ENCODE results near the gene LRP11.
"Not testable (repeated sequence)": the region's sequence is repeated elsewhere in the genome, so short reads cannot be mapped to it uniquely, and the experiment has no call there.

LRP11 gene

GRCh38 chr6:149863698-149864577, at the start of gene LRP11:
Gene LRP11, minus strand, starts transcription at chr6:149864359. Its CDS starts 339 bp downstream, at chr6:149864020.
- H3K4me3 ChIP-seq (ENCODE audit: low read depth, low read length), result peak within 1 kb of the TSS; percentile 65

- no peak overlapping the region for H3K4me3 ChIP-seq (ENCODE audit: low read depth, low read length)
Measured at GRCh38 chr6:149913540-149914240, 49.5 kb upstream of the LRP11 start.

GRCh38 chr6:149913085-149913484, 48.9 kb upstream of the LRP11 start:
- H3K4me3 ChIP-seq (ENCODE audit: low read depth, low read length), result no peak overlapping the region

DNA sequence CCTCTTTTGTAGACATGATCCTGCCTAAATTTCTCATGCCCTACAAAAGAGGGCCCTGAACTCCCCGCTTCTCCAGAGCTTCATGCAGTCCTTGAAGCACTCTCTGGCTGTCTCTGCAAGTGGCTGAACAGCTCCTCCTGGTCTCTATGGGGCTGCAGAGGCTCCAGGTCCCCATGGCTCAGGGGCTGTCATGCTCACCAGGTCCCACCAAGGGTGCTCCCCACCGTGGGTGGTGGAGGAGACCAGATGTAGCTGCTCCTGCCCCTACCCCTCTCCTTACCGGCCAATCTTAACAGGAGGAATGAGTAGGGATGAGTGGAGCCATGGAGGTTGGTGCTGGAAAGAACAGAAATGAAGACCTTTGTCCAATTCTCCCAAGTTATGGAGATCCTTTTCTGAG, 48.5 kb upstream of the LRP11 start:
- H3K4me3 ChIP-seq (ENCODE audit: low read depth, low read length), result not testable (repeated sequence)

GRCh38 chr6:149910721-149911151, 46.6 kb upstream of the LRP11 start:
- H3K4me3 ChIP-seq (ENCODE audit: low read depth, low read length), result no peak overlapping the region

GRCh38 chr6:149909701-149910470, 45.7 kb upstream of the LRP11 start:
- no peak overlapping the region for H3K4me3 ChIP-seq (ENCODE audit: low read depth, low read length)

DNA sequence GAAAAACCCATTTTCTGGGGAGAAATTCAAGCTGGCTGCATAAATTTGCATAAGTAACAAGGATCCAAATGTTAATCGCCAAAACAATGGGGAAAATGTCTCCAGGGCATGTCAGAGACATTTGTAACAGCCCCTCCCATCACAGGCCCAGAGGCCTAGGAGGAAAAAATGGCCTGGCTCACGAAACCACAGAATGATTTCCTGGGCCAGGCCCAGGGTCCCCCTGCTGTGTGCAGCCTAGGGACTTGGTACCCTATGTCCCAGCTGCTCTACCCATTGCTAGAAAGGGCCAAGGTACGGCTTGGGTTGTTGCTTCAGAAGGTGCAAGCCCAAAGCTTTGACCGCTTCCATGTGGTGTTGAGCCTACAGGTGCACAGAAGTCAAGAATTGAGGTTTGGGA, 44.3 kb upstream of the LRP11 start:
- not testable (repeated sequence) for H3K4me3 ChIP-seq (ENCODE audit: low read depth, low read length)

DNA sequence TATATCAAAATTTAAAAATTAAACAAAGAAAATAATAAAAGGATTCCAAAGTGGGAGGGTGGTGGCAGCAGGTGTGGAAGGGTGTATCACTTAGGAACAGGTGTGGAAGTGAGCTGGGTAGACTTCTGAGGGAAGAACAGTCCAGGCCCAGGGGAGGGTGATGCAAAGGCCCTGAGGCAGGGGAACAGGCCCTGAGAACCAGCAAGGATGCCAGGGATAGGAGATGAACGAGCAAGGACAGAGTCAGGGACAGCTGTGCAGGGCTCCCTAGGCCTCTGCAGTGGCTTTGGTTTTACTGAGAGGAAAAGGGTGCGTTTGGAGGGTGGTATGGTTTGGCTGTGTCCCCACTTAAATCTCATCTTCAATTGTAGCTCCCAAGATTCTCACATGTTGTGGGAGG, 43.2 kb upstream of the LRP11 start:
- H3K4me3 ChIP-seq (ENCODE audit: low read depth, low read length), result no peak overlapping the region

DNA sequence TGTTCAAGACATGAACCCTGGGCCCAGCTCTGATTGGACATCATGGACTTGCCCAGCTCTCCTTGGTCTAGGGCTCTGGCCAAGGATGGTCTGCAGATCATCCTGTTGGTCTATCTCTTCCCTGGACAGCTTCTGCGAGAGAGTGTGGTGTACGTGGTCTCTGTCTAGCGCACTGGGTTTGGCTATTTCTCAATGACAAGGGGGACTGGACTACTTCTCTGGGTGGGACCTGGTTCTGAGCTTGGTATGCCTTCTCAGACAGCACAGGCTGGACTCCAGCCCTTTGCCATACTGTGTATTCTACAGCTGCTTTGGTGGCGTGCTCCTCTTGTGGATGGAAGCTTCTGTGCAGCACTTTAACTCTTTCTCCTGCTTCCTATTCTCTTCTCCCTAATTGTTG, 42.2 kb upstream of the LRP11 start:
- no peak overlapping the region for H3K4me3 ChIP-seq (ENCODE audit: low read depth, low read length)

- no peak overlapping the region for H3K4me3 ChIP-seq (ENCODE audit: low read depth, low read length)
Measured at GRCh38 chr6:149905911-149906371, 41.8 kb upstream of the LRP11 start.

DNA sequence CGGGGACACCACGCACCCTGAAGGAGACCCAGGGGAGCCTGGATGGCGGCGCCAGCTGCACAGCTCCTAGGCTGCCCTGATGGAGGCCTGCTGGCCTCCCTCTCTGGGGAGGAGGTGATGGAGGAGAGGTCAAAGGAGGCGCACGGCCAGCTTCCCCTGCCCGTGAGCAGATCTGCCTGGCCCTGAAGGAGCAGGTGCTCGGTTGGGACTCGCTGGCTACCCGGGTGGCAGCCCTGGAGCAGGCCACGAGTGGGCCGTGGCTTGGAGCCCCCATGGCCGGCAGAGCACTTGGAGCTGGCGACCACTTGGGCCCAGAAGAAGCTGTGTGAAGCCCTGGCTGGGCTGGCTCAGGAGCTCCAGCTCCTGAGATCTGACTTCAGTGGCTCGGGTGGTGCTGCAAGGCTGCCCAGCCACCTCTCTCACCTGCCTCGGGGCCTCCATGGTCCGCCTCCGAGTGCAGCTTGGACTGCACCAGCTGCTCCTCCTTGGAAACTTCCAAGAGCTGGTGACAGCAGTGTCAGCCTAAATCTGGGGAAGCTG, 41.3 kb upstream of the LRP11 start:
- no peak overlapping the region for H3K4me3 ChIP-seq (ENCODE audit: low read depth, low read length)

DNA sequence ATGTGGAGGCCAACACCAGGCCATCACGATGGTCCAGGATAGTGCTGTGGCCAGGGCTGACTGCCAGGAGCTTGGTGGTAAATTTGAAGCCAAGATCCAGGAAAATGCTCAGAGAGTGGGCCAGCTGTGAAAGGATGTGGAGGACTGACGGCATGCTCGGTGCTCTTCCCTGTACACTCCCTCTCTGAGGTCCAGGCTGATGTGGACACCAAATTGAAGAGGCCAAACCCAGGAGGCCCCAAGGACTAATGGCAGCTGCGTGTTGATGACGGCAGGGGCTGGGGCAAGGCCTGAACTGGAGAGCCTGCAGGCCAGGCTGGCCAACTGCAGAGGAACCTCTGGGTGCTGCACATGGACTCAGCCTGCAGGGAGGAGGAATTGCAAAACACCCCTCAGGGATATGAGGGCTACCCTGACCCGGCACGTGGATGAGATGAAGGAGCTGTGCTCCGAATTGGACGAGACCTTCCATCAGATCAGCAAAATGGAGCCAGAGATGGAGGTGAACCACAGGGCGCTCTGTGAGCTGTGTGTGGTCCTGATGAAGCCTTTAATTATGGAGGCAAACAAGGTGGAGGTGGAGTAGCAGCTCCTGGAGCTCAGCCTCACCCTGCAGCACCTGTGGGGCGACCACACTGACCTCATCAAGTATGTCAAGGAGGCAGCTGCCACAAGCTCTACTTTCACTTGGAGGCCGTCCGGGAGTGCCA, 40.7 kb upstream of the LRP11 start:
- H3K4me3 ChIP-seq (ENCODE audit: low read depth, low read length), result no peak overlapping the region

DNA sequence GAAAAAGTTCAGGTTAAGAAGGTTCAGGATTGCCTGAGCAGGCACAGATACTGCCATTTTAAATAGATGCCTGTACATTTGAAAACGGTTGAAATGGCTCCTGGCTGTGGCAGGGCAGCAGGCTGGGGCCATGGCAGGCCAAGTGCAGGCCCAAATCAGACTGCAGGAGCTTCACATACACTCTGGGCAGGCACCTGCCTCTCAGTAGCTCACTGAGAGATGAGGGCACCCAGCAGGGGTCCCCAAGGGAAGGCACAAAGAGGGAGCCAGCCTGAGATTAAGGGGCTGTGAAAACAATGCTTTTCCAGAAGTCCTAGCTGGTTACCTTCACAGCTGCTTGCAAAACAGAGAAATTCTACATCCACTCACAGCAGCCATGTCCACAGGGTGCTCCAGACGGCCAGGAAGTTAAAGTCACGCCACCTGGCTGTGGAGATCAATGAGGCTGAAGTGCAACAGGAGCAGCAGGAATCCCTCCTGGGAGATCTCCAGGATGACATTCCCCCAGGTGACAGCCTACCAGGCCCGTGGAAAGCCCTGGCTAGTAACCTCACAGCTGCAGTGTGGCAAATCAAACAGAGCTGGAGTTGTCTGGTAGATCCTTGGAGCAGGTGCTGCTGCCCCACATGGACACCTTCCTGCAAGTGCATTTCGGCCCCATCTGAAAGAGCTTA, 39.9 kb upstream of the LRP11 start:
- no peak overlapping the region for H3K4me3 ChIP-seq (ENCODE audit: low read depth, low read length)

GRCh38 chr6:149901444-149902140, 37.4 kb upstream of the LRP11 start:
- H3K4me3 ChIP-seq (ENCODE audit: low read depth, low read length), result no peak overlapping the region

DNA sequence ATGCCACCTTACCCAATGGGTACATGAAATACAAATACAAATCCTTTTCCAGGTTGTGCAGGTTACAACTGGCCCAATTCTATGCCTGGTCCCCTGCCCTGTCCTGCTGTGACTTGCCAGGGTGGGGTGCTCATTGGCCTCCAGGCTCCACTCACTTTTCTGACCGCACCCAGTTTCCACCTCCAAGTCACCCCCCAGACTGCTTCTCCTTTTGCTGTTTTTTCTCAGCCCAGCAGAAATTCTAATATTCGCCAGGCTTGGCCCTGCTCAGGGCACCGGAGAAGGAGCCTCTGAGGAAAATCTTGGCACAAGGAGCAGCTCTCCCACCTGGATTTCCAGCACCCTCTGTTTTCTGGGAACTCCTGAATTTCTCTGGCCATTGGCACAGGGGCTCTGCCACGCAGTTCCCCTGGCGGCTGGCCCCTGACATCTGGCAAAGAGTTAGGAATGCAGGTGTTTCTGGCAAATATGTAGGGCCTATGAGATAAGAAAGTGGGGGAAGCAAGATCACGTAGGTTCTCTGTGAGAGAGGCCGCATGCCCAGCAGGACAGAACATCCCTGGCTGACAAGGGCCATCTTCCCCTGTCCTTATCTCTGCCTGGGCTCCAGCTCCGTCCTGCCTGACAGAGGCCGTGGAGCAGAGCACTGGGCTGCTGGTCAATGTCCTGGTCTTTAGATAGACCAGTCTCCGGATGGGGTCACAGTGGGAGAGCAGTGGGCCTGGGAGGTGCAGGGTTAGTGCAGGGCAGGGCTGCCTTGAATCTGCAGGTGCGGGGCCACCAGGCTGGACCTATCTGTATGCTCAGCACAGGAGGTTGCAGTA, 36.7 kb upstream of the LRP11 start:
- H3K4me3 ChIP-seq (ENCODE audit: low read depth, low read length), result no peak overlapping the region

GRCh38 chr6:149899926-149900619, 35.9 kb upstream of the LRP11 start:
- no peak overlapping the region for H3K4me3 ChIP-seq (ENCODE audit: low read depth, low read length)

DNA sequence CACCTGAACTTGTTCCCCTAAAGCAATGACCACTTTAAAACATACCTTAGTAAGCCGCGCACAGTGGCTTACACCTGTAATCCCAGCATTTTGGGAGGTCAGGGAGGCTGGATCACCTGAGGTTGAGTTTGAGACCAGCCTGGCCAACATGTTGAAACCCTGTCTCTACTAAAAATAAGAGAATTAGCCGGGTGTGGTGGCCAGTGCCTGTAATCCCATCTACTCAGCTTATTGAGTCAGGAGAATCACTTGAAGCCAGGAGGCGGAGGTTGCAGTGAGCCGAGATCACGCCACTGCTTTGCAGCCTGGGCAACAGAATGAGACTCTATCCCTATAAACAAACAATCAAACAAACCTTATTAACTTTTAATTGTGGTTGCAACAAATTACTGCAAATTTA, 35.3 kb upstream of the LRP11 start:
- no peak overlapping the region for H3K4me3 ChIP-seq (ENCODE audit: low read depth, low read length)

DNA sequence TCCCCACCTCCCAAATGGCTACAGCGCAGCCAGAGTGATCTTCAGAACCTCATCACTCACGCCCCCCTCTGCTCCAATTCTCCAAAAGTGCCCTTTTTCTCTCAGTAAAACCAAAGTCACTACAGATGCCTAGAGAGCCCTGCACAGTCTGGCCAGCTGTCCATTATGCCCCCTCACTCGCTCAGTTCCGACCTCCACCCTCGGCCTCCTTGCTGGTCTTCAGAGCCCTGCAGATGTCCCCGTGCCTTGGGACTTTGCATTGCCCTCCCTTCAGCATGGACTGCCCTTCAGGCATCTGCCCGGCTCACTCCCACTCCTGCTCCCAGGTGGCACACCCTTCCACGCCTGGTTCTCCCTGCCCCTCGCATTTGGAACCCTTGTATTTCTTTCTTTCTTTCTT, 34.8 kb upstream of the LRP11 start:
- no peak overlapping the region for H3K4me3 ChIP-seq (ENCODE audit: low read depth, low read length)

Measured in iPS-11a (cell line).